Activated T-cell treated with anti-CD3 and anti-CD28 coated beads for 1 hour (primary cell): ENCODE data around the gene PDE6D.

ENCODE experiments used
- DNase-seq: peaks from one replicate; pipeline ENCODE4 v3.0.0-alpha.2; 2020; ENCODE audit warnings: low read depth

PDE6D gene

DNA sequence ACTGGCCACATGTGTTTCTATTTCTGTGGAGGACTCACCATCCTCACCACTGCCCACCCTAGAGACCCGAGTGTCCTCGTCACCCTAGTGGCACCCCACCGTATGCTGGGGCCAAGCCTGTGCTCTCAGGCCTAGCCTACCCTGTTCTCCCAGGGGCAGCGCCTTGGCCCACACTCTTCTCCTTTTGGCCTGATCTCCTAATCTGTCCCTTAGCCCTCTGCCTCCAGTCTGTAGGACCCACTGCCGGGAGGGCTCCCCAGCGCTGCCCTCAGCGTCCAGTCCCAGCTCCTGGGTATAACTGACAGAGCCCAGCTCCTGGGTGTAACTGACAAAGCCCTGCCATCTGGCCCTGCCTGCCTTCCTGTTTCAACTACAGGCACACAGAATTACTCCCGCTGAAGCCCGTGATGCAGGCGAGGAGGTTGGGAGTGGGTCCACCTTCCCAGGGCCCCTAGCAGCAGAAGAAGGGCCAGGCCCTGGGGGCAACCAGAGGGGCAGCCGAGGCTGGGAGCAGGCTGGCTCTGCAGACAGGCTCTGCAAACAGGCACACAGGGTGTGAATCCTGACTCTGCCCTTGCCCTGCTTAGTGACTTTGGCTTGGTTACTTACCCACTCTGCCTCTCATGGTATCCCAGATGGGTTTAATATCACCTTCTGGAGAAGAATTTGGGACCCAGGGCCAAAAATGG is 98.3 kb downstream of the PDE6D start:
- no peak for DNase-seq
